Colonic mucosa (tissue), 4 donors: Measurements from ENCODE around the gene SKA3. TPM values are rescaled to one million over a fixed set of nuclear protein-coding genes. Genes with fewer than 3 reads are reported as not detected.
"Not testable (repeated sequence)": the region's sequence is repeated elsewhere in the genome, so short reads cannot be mapped to it uniquely, and the experiment has no call there.

Experiments used
- DNase-seq: peaks from one replicate; pipeline ENCODE4 v3.0.0-alpha.2; 2020
- H3K27ac ChIP-seq: fragments of 200-600 bp; one replicate; pipeline ENCODE4 v1.8.0; 2021
- H3K27me3 ChIP-seq: fragments of 200-600 bp; one replicate; pipeline ENCODE4 v1.8.0; 2021
- H3K36me3 ChIP-seq: fragments of 200-600 bp; one replicate; pipeline ENCODE4 v1.8.0; 2021
- H3K4me1 ChIP-seq: fragments of 200-600 bp; one replicate; pipeline ENCODE4 v1.8.0; 2021; ENCODE audit warnings: mild to moderate bottlenecking
- H3K4me3 ChIP-seq: fragments of 200-600 bp; one replicate; pipeline ENCODE4 v1.8.0; 2021
- H3K9ac ChIP-seq, 2 donors: one replicate each; pipeline ENCODE4 v1.7.0; 2013; ENCODE audit warnings: control low read depth in 2 of 2, low read depth in 2 of 2, low read length in 2 of 2
- H3K9me3 ChIP-seq: fragments of 200-600 bp; one replicate; pipeline ENCODE4 v1.8.0; 2021
- intact Hi-C: fragments of 100-400 bp; cut with DNase I; formaldehyde crosslinking; loops from one replicate; pipeline ENCODE4 v1.14.1; 2022
- total RNA-seq, 2 donors: library from RNA; stranded (reverse); fragmentation: NEBNext Ultra II Directional in 1 of 2; extraction: Animal tissue kit (Norgen Biotek cat#: 25700) in 1 of 2; gene quantifications; one replicate each; pipeline ENCODE4 v1.2.1, GENCODE V29; 2021
- TF ChIP-seq, protein P1 (sequence below): fragments of 200-600 bp; IDR thresholded peaks from one replicate; pipeline ENCODE4 v1.8.0; 2022; ENCODE audit warnings: antibody characterized with exemption, mild to moderate bottlenecking
- donor health status: healthy.
- donor health status: DM: no; HTN: no; CAD: no.
- donor health status: DM: no; HTN: no; CAD: no.

Gene SKA3
- total RNA-seq, 2 donors from 2014 or later: 6.2 to 18.1 TPM

DNA sequence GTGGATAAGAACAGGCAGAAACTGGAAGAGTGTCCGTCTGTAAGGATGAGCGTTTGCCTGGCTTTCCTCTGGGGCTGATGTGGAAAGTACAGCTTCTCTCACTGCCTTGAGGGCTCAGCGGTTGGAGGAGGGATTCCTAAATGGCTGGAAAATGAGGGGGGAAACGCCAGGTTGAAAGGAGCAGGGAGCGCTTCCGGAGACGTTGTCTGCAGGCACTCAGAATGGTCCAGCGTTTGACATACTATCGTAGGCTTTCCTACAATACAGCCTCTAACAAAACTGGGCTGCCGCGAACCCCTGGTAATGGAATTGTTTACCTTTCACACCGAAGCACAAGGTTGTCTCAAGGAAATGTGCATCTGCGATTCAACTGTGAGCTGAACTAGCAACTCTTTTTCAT is 40.0 kb upstream of the SKA3 start:
- Histone ChIP-seq H3K27me3 (no peaks in the 10 kb centered on the region), H3K36me3 (no peaks in the 10 kb centered on the region), H3K27ac (no peak overlapping the region), H3K9ac (no peak overlapping the region), H3K4me3 (no peak overlapping the region), H3K9me3 (no peaks in the 10 kb centered on the region), H3K4me1 (no peaks in the 10 kb centered on the region)
- intact Hi-C loops: no loop called here
- DNase-seq: no peak
- TF ChIP-seq, protein P1, sequence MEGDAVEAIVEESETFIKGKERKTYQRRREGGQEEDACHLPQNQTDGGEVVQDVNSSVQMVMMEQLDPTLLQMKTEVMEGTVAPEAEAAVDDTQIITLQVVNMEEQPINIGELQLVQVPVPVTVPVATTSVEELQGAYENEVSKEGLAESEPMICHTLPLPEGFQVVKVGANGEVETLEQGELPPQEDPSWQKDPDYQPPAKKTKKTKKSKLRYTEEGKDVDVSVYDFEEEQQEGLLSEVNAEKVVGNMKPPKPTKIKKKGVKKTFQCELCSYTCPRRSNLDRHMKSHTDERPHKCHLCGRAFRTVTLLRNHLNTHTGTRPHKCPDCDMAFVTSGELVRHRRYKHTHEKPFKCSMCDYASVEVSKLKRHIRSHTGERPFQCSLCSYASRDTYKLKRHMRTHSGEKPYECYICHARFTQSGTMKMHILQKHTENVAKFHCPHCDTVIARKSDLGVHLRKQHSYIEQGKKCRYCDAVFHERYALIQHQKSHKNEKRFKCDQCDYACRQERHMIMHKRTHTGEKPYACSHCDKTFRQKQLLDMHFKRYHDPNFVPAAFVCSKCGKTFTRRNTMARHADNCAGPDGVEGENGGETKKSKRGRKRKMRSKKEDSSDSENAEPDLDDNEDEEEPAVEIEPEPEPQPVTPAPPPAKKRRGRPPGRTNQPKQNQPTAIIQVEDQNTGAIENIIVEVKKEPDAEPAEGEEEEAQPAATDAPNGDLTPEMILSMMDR: no peak

DNA sequence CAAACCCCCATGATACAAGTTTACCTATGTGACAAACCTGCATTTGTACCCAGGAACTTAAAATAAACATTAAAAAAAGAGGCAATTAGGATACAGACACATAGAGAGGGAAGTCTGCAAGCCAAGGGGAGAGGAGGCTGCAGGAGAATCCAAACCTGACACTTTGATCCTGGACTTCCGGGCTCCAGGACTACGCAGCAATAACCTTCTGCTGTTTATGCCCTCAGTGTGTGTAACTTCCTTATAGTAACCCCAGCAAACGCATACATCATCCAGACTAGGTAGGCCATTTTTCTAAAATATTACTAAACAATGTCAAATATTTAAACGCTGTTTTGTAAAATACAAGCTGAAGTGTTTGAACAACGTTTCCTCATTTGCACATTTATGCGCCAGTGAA is 39.1 kb upstream of the SKA3 start:
- H3K27ac ChIP-seq, H3K27me3 ChIP-seq, H3K36me3 ChIP-seq, H3K4me3 ChIP-seq, DNase-seq, H3K9ac ChIP-seq, H3K9me3 ChIP-seq, H3K4me1 ChIP-seq, intact Hi-C loops: not testable (repeated sequence)

DNA sequence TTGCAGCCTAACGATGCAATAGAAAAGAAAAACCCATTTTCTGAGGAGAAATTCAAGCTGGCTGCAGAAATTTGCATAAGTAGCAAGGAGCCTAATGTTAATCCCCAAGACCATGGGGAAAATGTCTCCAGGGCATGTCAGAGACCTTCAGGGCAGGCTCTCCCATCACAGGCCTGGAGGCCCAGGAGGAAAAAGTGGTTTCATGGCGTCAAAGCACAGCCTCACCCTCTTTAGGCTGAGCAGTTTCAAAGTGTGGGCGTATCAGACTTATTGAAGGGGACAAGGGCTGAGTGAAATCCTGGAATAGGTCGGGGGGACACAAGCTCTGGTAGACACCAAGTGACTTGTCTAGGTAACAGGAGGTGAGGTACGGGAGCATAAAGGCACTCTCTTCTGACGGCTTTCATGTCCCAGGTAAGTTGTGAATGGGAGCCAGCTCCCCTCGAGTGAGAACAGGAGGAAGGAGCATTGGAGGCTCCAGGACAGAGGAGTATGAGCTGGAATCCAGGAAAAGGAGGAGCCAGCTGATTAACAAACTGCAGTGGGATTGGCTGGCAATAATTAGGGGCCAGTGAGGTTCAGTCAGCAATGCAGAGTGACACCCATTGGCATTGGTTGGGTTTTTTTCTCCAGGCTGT is 35.9 kb upstream of the SKA3 start:
- H3K4me3 ChIP-seq: no peak overlapping the region
- no peak for DNase-seq
- H3K27ac ChIP-seq: no peak overlapping the region
- H3K9ac ChIP-seq: no peak overlapping the region
- TF ChIP-seq, protein P1: no peak
- H3K4me1 ChIP-seq: no peaks in the 10 kb centered on the region
- H3K36me3 ChIP-seq: no peaks in the 10 kb centered on the region
- intact Hi-C loops: no loop called here
- no peaks in the 10 kb centered on the region for H3K9me3 ChIP-seq
- no peaks in the 10 kb centered on the region for H3K27me3 ChIP-seq

DNA sequence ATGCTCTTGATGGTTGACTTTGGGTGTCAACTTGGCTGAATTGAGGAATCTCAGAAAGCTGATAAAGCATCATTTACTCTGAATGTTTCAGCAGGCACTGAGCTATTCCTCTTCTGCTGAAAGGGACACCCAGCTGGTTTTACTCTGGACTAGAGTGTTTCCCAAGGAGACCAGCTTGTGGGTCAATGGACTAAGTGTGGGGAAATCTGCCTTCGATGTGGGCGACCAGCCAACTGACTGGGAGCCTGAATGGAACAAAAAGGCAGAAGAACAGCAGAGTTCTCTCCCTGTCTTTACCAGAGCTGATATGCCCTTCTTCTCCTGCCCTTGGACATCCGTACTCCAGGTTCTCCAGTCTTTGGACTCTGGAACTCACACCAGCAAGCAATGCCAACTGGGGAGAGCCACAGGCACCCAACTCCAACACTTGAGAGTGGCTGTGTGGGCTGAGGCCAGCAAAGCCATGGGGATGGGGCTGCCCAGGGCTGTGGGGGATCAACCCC is 32.4 kb upstream of the SKA3 start:
- TF ChIP-seq, protein P1: no peak

DNA sequence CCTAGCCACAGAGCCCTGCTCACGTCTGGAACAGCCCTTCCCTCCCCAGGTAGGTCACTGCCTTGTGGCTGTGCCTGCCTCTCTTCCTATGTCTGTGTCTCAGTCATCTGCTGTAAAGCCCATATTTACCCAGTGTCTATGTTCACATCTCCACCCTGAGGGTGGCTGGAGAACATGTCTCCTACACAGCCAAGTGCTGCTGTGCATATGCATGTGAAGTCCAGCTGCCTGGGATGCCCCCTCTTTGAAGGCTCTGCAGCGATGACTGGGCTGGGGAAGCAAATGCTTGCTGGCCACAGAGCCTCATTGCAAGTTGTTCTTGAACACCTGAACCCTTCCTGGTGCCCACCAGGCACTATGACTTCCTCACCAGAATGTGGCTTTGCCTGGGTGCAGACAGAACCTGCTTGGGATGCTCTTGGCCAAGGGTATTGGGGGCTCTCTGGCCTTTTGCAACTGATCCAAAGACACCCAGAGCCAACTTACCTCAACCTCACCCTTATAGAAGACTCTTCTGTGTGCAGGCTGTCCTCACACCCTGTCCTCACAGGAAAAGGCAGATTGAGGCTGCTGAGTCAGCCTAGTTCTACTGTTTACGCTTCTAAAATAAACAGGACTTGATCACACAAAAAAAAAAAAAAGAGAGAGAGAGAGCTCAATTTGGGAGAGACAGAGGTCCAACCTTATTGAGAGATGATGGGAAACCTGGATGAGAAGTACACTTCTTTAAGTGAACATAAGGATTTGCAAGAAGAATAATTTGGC is 26.6 kb upstream of the SKA3 start:
- no peaks in the 10 kb centered on the region for H3K9me3 ChIP-seq
- intact Hi-C loops: no loop called here

More for the DNA sequence above, 32.4 kb upstream of the SKA3 start:
- intact Hi-C loops: no loop called here
- no peaks in the 10 kb centered on the region for H3K9me3 ChIP-seq
- no peak overlapping the region for H3K9ac ChIP-seq
- no peaks in the 10 kb centered on the region for H3K4me1 ChIP-seq
- H3K27ac ChIP-seq: no peak overlapping the region
- H3K36me3 ChIP-seq: no peaks in the 10 kb centered on the region
- no peaks in the 10 kb centered on the region for H3K27me3 ChIP-seq
- H3K4me3 ChIP-seq: no peak overlapping the region
- DNase-seq: no peak

DNA sequence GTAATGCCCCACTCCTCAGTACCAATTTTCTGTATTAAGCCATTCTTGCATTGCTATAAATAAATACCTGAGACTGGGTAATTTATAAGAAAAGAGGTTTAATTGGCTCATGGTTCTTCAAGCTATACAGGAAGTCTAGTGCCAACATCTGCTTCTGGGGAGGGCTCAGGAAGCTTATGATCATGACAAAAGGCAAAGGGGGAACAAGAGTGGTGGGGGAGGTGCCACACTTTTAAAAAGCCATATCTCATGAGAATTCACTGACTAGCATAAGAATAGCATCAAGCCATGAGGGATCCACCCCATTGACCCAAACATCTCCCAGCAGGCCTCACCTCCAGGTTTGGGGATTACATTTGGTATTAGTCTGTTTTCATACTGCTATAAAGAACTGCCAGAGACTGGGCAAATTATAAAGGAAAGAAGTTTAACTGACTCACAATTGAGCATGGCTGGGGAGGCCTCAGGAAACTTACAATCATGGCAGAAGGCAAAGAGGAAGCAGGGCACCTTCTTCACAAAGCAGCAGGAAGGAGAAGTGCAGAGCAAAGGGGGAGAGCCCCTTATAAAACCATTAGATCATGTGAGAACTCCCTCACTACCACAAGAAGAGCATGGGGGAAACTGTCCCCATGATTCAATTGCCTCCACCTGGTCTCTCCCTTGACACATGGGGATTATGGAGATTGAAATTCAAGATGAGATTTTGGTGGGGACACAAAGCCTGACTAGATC is 25.3 kb upstream of the SKA3 start:
- H3K4me3 ChIP-seq, H3K27ac ChIP-seq, intact Hi-C loops, H3K4me1 ChIP-seq, H3K36me3 ChIP-seq, H3K9ac ChIP-seq, H3K9me3 ChIP-seq, H3K27me3 ChIP-seq, DNase-seq: not testable (repeated sequence)

More for the DNA sequence above, 26.6 kb upstream of the SKA3 start:
- no peak for DNase-seq
- H3K9ac ChIP-seq: no peak overlapping the region
- H3K27me3 ChIP-seq: no peaks in the 10 kb centered on the region
- no peaks in the 10 kb centered on the region for H3K36me3 ChIP-seq
- no peaks in the 10 kb centered on the region for H3K4me1 ChIP-seq
- TF ChIP-seq, protein P1: no peak
- H3K4me3 ChIP-seq: no peak overlapping the region
- no peak overlapping the region for H3K27ac ChIP-seq

DNA sequence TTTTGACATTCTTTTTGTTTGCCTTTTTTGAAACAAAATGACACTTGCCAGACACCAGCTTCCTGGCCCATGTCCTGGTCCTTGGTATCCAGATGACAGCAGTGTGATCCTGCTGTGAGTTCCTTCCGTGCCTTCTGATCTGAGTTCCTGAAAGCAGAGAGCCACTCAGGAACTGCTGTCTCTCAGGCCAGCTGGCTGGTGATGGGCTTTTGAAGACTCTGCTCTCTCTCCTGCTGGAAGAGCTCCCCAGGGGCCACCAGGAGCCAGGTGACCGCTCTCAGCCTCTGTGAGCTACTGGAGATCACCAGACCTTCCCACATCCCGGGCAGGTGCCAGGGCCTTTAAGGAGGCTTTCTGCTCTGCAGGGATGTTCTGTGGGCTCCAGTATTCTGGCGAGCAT is 22.0 kb upstream of the SKA3 start:
- H3K36me3 ChIP-seq, H3K9ac ChIP-seq, H3K4me3 ChIP-seq, H3K9me3 ChIP-seq, H3K27me3 ChIP-seq, H3K27ac ChIP-seq, H3K4me1 ChIP-seq, DNase-seq, intact Hi-C loops: not testable (repeated sequence)

DNA sequence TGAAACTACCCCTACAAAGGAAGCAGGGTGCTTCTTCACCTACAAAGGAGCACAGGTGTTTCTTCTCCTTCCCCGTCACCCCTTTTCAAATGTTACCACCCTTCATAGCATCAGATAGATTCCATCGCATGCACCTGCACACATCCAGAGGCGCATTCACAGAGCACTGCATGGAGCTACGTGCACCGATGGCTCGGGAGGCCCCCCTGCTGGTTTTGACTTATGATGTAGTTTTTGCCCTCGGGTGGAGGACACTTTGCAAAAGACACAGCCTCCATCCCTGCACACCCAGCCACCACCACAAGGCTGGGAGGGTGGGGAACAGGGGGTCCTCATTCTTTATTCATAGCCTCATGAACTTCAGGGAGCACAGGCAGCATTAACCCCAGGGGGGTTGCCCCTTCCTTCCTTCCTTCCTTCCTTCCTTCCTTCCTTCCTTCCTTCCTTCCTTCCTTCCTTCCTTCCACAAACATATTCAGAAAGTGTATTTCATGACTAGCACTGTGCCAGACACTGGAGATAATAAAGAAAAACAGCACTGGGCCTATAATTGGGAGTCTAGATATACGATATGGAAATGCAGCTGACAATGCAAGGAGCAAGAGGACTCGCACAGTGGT is 21.4 kb upstream of the SKA3 start:
- not testable (repeated sequence) for H3K4me3 ChIP-seq

DNA sequence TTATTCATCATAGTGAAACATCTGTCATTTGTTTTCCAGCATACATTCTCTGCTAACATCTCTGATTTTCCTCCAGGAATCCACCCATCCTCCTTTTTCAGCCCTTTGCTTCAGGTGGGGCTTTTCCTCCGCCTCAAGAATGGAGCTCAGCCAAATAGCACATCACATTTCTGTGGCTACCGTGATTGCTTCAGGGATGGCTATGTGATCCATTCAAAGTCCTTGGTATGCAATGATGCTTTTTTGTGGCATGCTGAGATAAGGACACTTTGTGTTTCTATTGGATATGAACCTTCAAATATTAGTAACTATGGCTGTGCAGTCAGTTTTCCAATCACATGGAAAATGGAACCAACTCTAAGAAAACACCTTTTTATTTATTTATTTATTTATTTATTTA is 18.4 kb upstream of the SKA3 start:
- intact Hi-C loops, H3K36me3 ChIP-seq, H3K4me1 ChIP-seq, H3K27ac ChIP-seq, H3K4me3 ChIP-seq, DNase-seq, H3K27me3 ChIP-seq, H3K9me3 ChIP-seq, H3K9ac ChIP-seq: not testable (repeated sequence)

More for the DNA sequence above, 21.4 kb upstream of the SKA3 start:
- H3K4me1 ChIP-seq, H3K36me3 ChIP-seq, intact Hi-C loops, H3K9me3 ChIP-seq, H3K27ac ChIP-seq, DNase-seq, H3K27me3 ChIP-seq, H3K9ac ChIP-seq: not testable (repeated sequence)
